Keratinocyte (primary cell): Measurements from ENCODE around the gene RAP1GAP2. TPM values are rescaled to one million over a fixed set of nuclear protein-coding genes. Genes with fewer than 3 reads are reported as not detected.
A peak's percentile ranks its signal among the peaks of the same experiment; 100 is the strongest.

Experiments used
- DNase-seq: peaks from one replicate; pipeline ENCODE4 v3.0.0-alpha.2; 2011; ENCODE audit warnings: low read depth, missing footprints, low spot score
- FAIRE-seq: peaks from 2 replicates; lab custom pipeline; 2011; peaks lifted over from hg19 to GRCh38; lab: Jason Lieb, UNC
- H2AFZ ChIP-seq: 2 replicates; pipeline ENCODE4 v1.6.0; 2012; ENCODE audit warnings: low read length, control low read depth, inconsistent platforms; ENCODE audit not compliant: control insufficient read depth
- H3K27ac ChIP-seq: 2 replicates; pipeline ENCODE4 v1.5.1; 2011; ENCODE audit warnings: low read length; ENCODE audit not compliant: control insufficient read depth, insufficient read depth
- H3K27me3 ChIP-seq: 3 replicates; pipeline ENCODE4 v1.6.0; 2011; ENCODE audit warnings: low read length; ENCODE audit not compliant: control insufficient read depth, insufficient read depth; ENCODE audit errors: extremely low read depth
- H3K36me3 ChIP-seq, 2 experiments: 2 replicates in 1 of 2; 3 replicates in 1 of 2; pipeline ENCODE4 v1.5.1; 2011; ENCODE audit warnings: low read length in 2 of 2, mild to moderate bottlenecking in 1 of 2; ENCODE audit not compliant: control insufficient read depth in 2 of 2, insufficient read depth in 2 of 2; ENCODE audit errors: extremely low read depth in 1 of 2
- H3K4me1 ChIP-seq: 3 replicates; pipeline ENCODE4 v1.5.1; 2011; ENCODE audit warnings: low read length; ENCODE audit not compliant: control insufficient read depth, insufficient read depth; ENCODE audit errors: extremely low read depth
- H3K4me2 ChIP-seq: 3 replicates; pipeline ENCODE4 v1.6.0; 2011; ENCODE audit warnings: low read depth, low read length; ENCODE audit not compliant: control insufficient read depth, insufficient read depth; ENCODE audit errors: extremely low read depth
- H3K4me3 ChIP-seq, 3 experiments: fragments of 200-600 bp in 1 of 3; sonication (generic) in 1 of 3; 2 replicates in 2 of 3; 3 replicates in 1 of 3; pipeline ENCODE4 v1.5.1; 2011 to 2016; ENCODE audit warnings: low read length in 3 of 3, mild to moderate bottlenecking in 3 of 3, control low read depth in 2 of 3, inconsistent platforms in 1 of 3, low read depth in 1 of 3, mixed read lengths in 1 of 3, mixed run types in 1 of 3, moderate library complexity in 1 of 3; ENCODE audit not compliant: control insufficient read depth in 2 of 3, insufficient read depth in 2 of 3; ENCODE audit errors: extremely low read depth in 1 of 3
- H3K79me2 ChIP-seq: 2 replicates; pipeline ENCODE4 v1.6.0; 2012; ENCODE audit warnings: low read length; ENCODE audit not compliant: control insufficient read depth, insufficient read depth
- H3K9ac ChIP-seq: 3 replicates; pipeline ENCODE4 v1.6.0; 2011; ENCODE audit warnings: low read length; ENCODE audit not compliant: control insufficient read depth, insufficient read depth; ENCODE audit errors: extremely low read depth
- H3K9me1 ChIP-seq: 3 replicates; pipeline ENCODE4 v1.6.0; 2011; ENCODE audit warnings: low read length; ENCODE audit not compliant: control insufficient read depth, insufficient read depth; ENCODE audit errors: extremely low read depth
- H3K9me3 ChIP-seq: 2 replicates; pipeline ENCODE4 v1.5.1; 2012; ENCODE audit warnings: low read depth, low read length; ENCODE audit not compliant: control insufficient read depth
- H4K20me1 ChIP-seq: 3 replicates; pipeline ENCODE4 v1.6.0; 2011; ENCODE audit warnings: low read length; ENCODE audit not compliant: control insufficient read depth, insufficient read depth; ENCODE audit errors: extremely low read depth
- CTCF ChIP-seq, 3 experiments: IDR thresholded peaks in 1 of 3; conservative IDR thresholded peaks in 1 of 3; optimal IDR thresholded peaks in 1 of 3; 2 replicates in 2 of 3; 3 replicates in 1 of 3; pipeline versions ENCODE3 to v1.5.1; 2011; ENCODE audit warnings: low read length in 3 of 3, mild to moderate bottlenecking in 3 of 3, moderate library complexity in 2 of 3, control low read depth in 1 of 3, inconsistent platforms in 1 of 3; ENCODE audit not compliant: insufficient read depth in 2 of 3; ENCODE audit errors: extremely low read depth in 1 of 3
- EZH2 ChIP-seq: IDR thresholded peaks from one replicate; pipeline ENCODE4 v1.6.1; 2012; ENCODE audit warnings: inconsistent platforms, mild to moderate bottlenecking, low read length, moderate library complexity
- dilution Hi-C: fragments of 300-500 bp; cut with MboI; formaldehyde crosslinking; loops from one replicate; pipeline ENCODE4 v1.7.0; 2020; ENCODE audit warnings: low sequenced_read_pairs; ENCODE audit not compliant: extremely low pct_ligation_motif_present
- polyA plus RNA-seq, 5 experiments: library from polyadenylated mRNA; depleted of rRNA in 3 of 5; stranded (reverse) in 3 of 5; stranded (forward) in 1 of 5; unstranded in 1 of 5; fragments of >200 nt; gene quantifications; 1 replicate in 1 of 5; 2 replicates in 3 of 5; 3 replicates in 1 of 5; pipeline versions ENCODE4 v1.2.1 to v1.2.3, GENCODE V29; 2011 to 2012; ENCODE audit warnings: missing spikeins in 2 of 5, low read depth in 1 of 5, low replicate concordance in 1 of 5

Gene RAP1GAP2
- polyA plus RNA-seq, 1 donor (not counting 4 experiments of a cell fraction or from before 2014, with no cell fraction given), result 13.6 TPM

- Histone ChIP-seq H3K9ac (peak overlapping the region; percentile 90), H3K36me3 (peaks cover 2 to 3% of the 10 kb centered on the region in 2 experiments), H3K4me1 (peaks cover 37% of the 10 kb centered on the region), H3K9me3 (no peaks in the 10 kb centered on the region), H3K27me3 (no peaks in the 10 kb centered on the region), H4K20me1 (no peaks in the 10 kb centered on the region), H3K4me2 (peak overlapping the region; percentile 87), H3K27ac (peak overlapping the region; percentile 98), H3K4me3 (peak overlapping the region in 2 of 3 experiments; percentile 47 to 52), H2AFZ (peak overlapping the region; percentile 72), H3K79me2 (peaks cover 34% of the 10 kb centered on the region), H3K9me1 (no peaks in the 10 kb centered on the region)
- dilution Hi-C loops, result no loop called here
- FAIRE-seq (peak; percentile 96), DNase-seq (peak; percentile 59)
- no peak for TF ChIP-seq CTCF (optimal IDR thresholded peaks at IDR 0.05 in 1 of 3, IDR thresholded peaks at IDR 0.05 in 1 of 3, conservative IDR thresholded peaks at IDR 0.05 in 1 of 3; ENCODE audit: extremely low read depth in 1 of 3, insufficient read depth in 2 of 3, low read length in 3 of 3)
- no peak for TF ChIP-seq EZH2
Observed at GRCh38 chr17:2893422-2893914, 97.2 kb downstream of the RAP1GAP2 start.

DNA sequence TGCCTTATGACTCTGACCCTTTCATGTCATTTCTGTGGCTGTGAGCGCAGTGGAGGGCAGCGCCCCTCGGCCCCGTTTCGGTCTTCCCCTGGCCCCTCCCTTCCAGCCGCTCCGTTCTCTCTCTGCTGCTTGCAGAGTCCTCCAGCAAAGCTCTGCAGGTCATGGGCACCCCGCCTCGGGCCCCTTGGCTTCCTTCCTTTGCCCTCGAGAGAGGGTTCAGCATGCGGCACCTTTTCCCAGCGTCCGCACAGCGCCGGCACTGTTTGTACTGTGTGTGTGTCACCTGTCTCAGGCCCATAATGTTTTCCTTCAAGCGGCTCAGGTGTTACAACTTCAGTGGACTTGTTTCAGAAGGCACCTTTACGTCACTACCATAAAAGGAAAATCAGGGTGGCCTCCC, 98.5 kb downstream of the RAP1GAP2 start:
- Histone ChIP-seq H3K4me1 (peaks cover 37% of the 10 kb centered on the region), H3K4me2 (no peak overlapping the region), H4K20me1 (no peaks in the 10 kb centered on the region), H3K9ac (no peak overlapping the region), H2AFZ (no peak overlapping the region), H3K4me3 (no peak overlapping the region), H3K27me3 (no peaks in the 10 kb centered on the region), H3K27ac (no peak overlapping the region), H3K36me3 (peaks cover 0 to 2% of the 10 kb centered on the region in 2 experiments), H3K9me3 (no peaks in the 10 kb centered on the region), H3K79me2 (peaks cover 33% of the 10 kb centered on the region), H3K9me1 (no peaks in the 10 kb centered on the region)
- dilution Hi-C loops, result no loop called here
- FAIRE-seq (no peak), DNase-seq (no peak)
- TF ChIP-seq EZH2, result no peak
- TF ChIP-seq CTCF (optimal IDR thresholded peaks at IDR 0.05 in 1 of 3, IDR thresholded peaks at IDR 0.05 in 1 of 3, conservative IDR thresholded peaks at IDR 0.05 in 1 of 3; ENCODE audit: extremely low read depth in 1 of 3, insufficient read depth in 2 of 3, low read length in 3 of 3), result no peak
